IMR-90 (cell line): ENCODE measurements around the gene SNRPB2. TPM values are rescaled to one million over a fixed set of nuclear protein-coding genes. Genes with fewer than 3 reads are reported as not detected.

ENCODE experiments used
- ATAC-seq: fragments of 200-7000 bp; cut with Tn5 transposase; 2 replicates; pipeline ENCODE4 v1.9.1; 2020; ENCODE audit warnings: low read depth, mild to moderate bottlenecking, moderate library complexity
- BruUV-seq: library from RNA; stranded (reverse); fragments of 400-500 nt; replicated peaks from 2 replicates; lab custom pipeline; 2021; lab: Mats Ljungman, UMichigan
- CTCF ChIA-PET: fragments of 300-600 bp; formaldehyde crosslinking; extraction: SDS; loops from one replicate; lab custom pipeline; 2021; ENCODE audit warnings: antibody characterized with exemption; lab: Yijun Ruan, JAX
- POLR2A ChIA-PET: fragments of 300-600 bp; sonication (Branson Sonifier 250); formaldehyde crosslinking; loops from one replicate; lab custom pipeline; 2022; ENCODE audit warnings: antibody characterized with exemption; ENCODE audit not compliant: unreplicated experiment; lab: Charles Lee
- DNase-seq: peaks from one replicate; pipeline ENCODE4 v3.0.0; 2013
- H2AFZ ChIP-seq: replicated peaks from 2 replicates; pipeline ENCODE3; 2013; ENCODE audit warnings: low read length, mild to moderate bottlenecking; ENCODE audit not compliant: poor library complexity
- H2AK5ac ChIP-seq: 2 replicates; pipeline ENCODE4 v1.6.1; 2013; ENCODE audit warnings: low read depth, low read length, inconsistent platforms
- H2AK9ac ChIP-seq: replicated peaks from 2 replicates; pipeline ENCODE3; 2013; ENCODE audit warnings: mild to moderate bottlenecking, low read depth, low read length, moderate library complexity; ENCODE audit not compliant: poor library complexity
- H2BK120ac ChIP-seq: 2 replicates; pipeline ENCODE4 v1.6.1; 2013; ENCODE audit warnings: low read depth, low read length, inconsistent platforms
- H2BK15ac ChIP-seq: 3 replicates; pipeline ENCODE4 v1.6.1; 2013; ENCODE audit warnings: low read depth, low read length, inconsistent platforms
- H2BK20ac ChIP-seq: 2 replicates; pipeline ENCODE4 v1.6.1; 2013; ENCODE audit warnings: low read depth, mild to moderate bottlenecking, inconsistent platforms, low read length, moderate library complexity
- H2BK5ac ChIP-seq: 2 replicates; pipeline ENCODE4 v1.6.1; 2013; ENCODE audit warnings: mild to moderate bottlenecking, low read depth, low read length, inconsistent platforms; ENCODE audit not compliant: poor library complexity, severe bottlenecking
- H3K14ac ChIP-seq: replicated peaks from 2 replicates; pipeline ENCODE4 v1.6.1; 2013; ENCODE audit warnings: low read depth, low read length, inconsistent platforms
- H3K18ac ChIP-seq: 2 replicates; pipeline ENCODE4 v1.6.1; 2013; ENCODE audit warnings: low read depth, low read length, control low read depth
- H3K23ac ChIP-seq: 2 replicates; pipeline ENCODE4 v1.6.1; 2013; ENCODE audit warnings: low read depth, low read length, inconsistent platforms
- H3K27ac ChIP-seq: 2 replicates; pipeline ENCODE4 v1.5.1; 2013; ENCODE audit warnings: mild to moderate bottlenecking, control low read depth, low read length; ENCODE audit not compliant: insufficient read depth
- H3K27me3 ChIP-seq: 2 replicates; pipeline ENCODE4 v1.6.1; 2013; ENCODE audit warnings: low read length; ENCODE audit not compliant: control insufficient read depth, insufficient read depth
- H3K36me3 ChIP-seq: 2 replicates; pipeline ENCODE4 v1.6.1; 2013; ENCODE audit warnings: low read length, mixed read lengths; ENCODE audit not compliant: control insufficient read depth, insufficient read depth
- H3K4ac ChIP-seq: 2 replicates; pipeline ENCODE4 v1.6.1; 2013; ENCODE audit warnings: low read depth, low read length, inconsistent platforms
- H3K4me1 ChIP-seq: 2 replicates; pipeline ENCODE4 v1.6.1; 2013; ENCODE audit warnings: low read length, mixed read lengths; ENCODE audit not compliant: control insufficient read depth, insufficient read depth
- H3K4me2 ChIP-seq: 2 replicates; pipeline ENCODE4 v1.6.1; 2013; ENCODE audit warnings: low read depth, mild to moderate bottlenecking, control low read depth, low read length, moderate library complexity
- H3K4me3 ChIP-seq: 2 replicates; pipeline ENCODE4 v1.5.1; 2013; ENCODE audit warnings: low read depth, mild to moderate bottlenecking, control low read depth, low read length, moderate library complexity; ENCODE audit not compliant: insufficient read depth
- H3K56ac ChIP-seq: 2 replicates; pipeline ENCODE4 v1.6.1; 2013; ENCODE audit warnings: low read length, inconsistent platforms; ENCODE audit not compliant: insufficient read depth; ENCODE audit errors: extremely low read depth
- H3K79me1 ChIP-seq, 2 experiments: 2 replicates each; pipeline ENCODE4 v1.6.1; 2013; ENCODE audit warnings: low read length in 2 of 2, inconsistent platforms in 1 of 2, low read depth in 1 of 2
- H3K9ac ChIP-seq: 2 replicates; pipeline ENCODE4 v1.6.1; 2013; ENCODE audit warnings: low read depth, low read length, control low read depth
- H3K9me1 ChIP-seq: 2 replicates; pipeline ENCODE4 v1.6.1; 2013; ENCODE audit warnings: low read length, inconsistent platforms; ENCODE audit not compliant: insufficient read depth
- H3K9me3 ChIP-seq: 2 replicates; pipeline ENCODE4 v1.6.1; 2013; ENCODE audit warnings: low read length; ENCODE audit not compliant: control insufficient read depth, insufficient read depth
- H4K20me1 ChIP-seq: 2 replicates; pipeline ENCODE4 v1.6.1; 2013; ENCODE audit warnings: low read length, inconsistent platforms; ENCODE audit not compliant: insufficient read depth
- H4K5ac ChIP-seq: 2 replicates; pipeline ENCODE4 v1.6.1; 2013; ENCODE audit warnings: mild to moderate bottlenecking, low read depth, low read length, control low read depth
- H4K8ac ChIP-seq, 2 experiments: 2 replicates each; pipeline ENCODE4 v1.6.1; 2013; ENCODE audit warnings: low read depth in 2 of 2, low read length in 2 of 2, control low read depth in 1 of 2, inconsistent platforms in 1 of 2
- H4K91ac ChIP-seq: 2 replicates; pipeline ENCODE4 v1.6.1; 2013; ENCODE audit warnings: low read depth, low read length, inconsistent platforms; ENCODE audit not compliant: insufficient read depth
- SMC3 ChIP-seq: fragments of 150-350 bp; IDR thresholded peaks from 2 replicates; pipeline ENCODE4 v1.6.1; 2016; ENCODE audit warnings: low read depth, mild to moderate bottlenecking, antibody characterized with exemption, low read length, moderate library complexity
- WGBS, 2 experiments: methylation state at CpG; one replicate each; pipeline versions ENCODE4 v1.1.5 to v1.1.7; 2013; ENCODE audit warnings: missing lambda C conversion rate in 2 of 2; ENCODE audit not compliant: insufficient read length in 1 of 2; ENCODE audit errors: extremely low coverage in 2 of 2; 5-methylcytosine and 5-hydroxymethylcytosine counted together
- dilution Hi-C: fragments of 300-500 bp; cut with HindIII; formaldehyde crosslinking; loops from one replicate; pipeline ENCODE4 v1.14.3; 2018; ENCODE audit warnings: low sequenced_read_pairs; ENCODE audit not compliant: unreplicated experiment
- in situ Hi-C: fragments of 300-500 bp; cut with MboI; formaldehyde crosslinking; loops from 3 replicates; pipeline ENCODE4 v1.14.3; 2019; ENCODE audit warnings: low sequenced_read_pairs, inconsistent platforms, mixed read lengths
- intact Hi-C: fragments of 100-400 bp; cut with micrococcal nuclease; formaldehyde crosslinking; loops from 2 replicates; pipeline ENCODE4 v1.10.0; 2022
- polyA plus RNA-seq, 3 experiments: library from polyadenylated mRNA; depleted of rRNA; stranded (reverse); fragments of >200 nt; gene quantifications; 2 replicates each; pipeline ENCODE4 v1.2.3, GENCODE V29; 2012; ENCODE audit warnings: low replicate concordance in 1 of 3
- total RNA-seq: library from RNA; depleted of rRNA; stranded (reverse); fragments of >200 nt; gene quantifications from 2 replicates; pipeline ENCODE4 v1.2.3, GENCODE V29; 2012
- TF ChIP-seq, protein P1 (sequence below): conservative IDR thresholded peaks from 2 replicates; pipeline ENCODE4 v1.5.1; 2012; ENCODE audit warnings: mild to moderate bottlenecking, low read depth, low read length, improper control_type of control experiment

The SNRPB2 gene
- total and polyA plus RNA-seq, 2 of the 4 experiments (the other 2 are of a cell fraction), result 27.1 to 65.6 TPM

DNA sequence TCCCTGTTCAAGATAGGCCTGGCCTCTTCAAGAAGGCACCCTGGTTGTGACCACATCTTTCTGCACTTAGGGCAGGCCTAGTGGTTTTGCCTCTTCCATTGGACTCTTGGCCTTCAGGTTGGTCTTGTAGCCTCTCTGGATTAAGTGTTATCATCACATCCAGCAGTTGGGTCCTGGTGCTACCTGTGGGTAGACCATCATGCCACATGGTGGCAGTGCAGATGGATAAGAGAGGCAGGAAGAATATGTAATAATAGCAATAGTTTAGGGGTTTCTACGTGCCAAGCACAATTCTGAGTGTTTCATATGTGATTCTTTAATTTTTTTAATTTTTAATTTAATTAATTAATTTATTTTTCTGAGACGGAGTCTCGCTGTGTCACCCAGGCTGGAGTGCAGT lies 28.5 kb upstream of the SNRPB2 start:
- H3K4me1 ChIP-seq, result no peaks in the 10 kb centered on the region
- TF ChIP-seq, protein P1, sequence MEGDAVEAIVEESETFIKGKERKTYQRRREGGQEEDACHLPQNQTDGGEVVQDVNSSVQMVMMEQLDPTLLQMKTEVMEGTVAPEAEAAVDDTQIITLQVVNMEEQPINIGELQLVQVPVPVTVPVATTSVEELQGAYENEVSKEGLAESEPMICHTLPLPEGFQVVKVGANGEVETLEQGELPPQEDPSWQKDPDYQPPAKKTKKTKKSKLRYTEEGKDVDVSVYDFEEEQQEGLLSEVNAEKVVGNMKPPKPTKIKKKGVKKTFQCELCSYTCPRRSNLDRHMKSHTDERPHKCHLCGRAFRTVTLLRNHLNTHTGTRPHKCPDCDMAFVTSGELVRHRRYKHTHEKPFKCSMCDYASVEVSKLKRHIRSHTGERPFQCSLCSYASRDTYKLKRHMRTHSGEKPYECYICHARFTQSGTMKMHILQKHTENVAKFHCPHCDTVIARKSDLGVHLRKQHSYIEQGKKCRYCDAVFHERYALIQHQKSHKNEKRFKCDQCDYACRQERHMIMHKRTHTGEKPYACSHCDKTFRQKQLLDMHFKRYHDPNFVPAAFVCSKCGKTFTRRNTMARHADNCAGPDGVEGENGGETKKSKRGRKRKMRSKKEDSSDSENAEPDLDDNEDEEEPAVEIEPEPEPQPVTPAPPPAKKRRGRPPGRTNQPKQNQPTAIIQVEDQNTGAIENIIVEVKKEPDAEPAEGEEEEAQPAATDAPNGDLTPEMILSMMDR, result peak; percentile 10; the same call in 1 of the 2 replicates
- no peak for TF ChIP-seq SMC3
- no peak overlapping the region for H3K23ac ChIP-seq
- DNase-seq (no peak), ATAC-seq (no peak)
- no peak overlapping the region for H3K18ac ChIP-seq
- no peak overlapping the region for H4K5ac ChIP-seq
- intact Hi-C loops (no loop called here), in situ Hi-C loops (no loop called here), dilution Hi-C loops (no loop called here)
- no peak overlapping the region for H2BK20ac ChIP-seq
- CTCF ChIA-PET, result no interaction called here
- H3K79me1 ChIP-seq, result no peaks in the 10 kb centered on the region
- BruUV-seq, result no TSS peak
- no peak overlapping the region for H2AK5ac ChIP-seq
- no peaks in the 10 kb centered on the region for H3K27me3 ChIP-seq
- H3K36me3 ChIP-seq, result no peaks in the 10 kb centered on the region
- no peak overlapping the region for H2BK120ac ChIP-seq
- no peak overlapping the region for H3K4ac ChIP-seq
- no peak overlapping the region for H2BK5ac ChIP-seq
- no peaks in the 10 kb centered on the region for H4K20me1 ChIP-seq
- no peaks in the 10 kb centered on the region for H3K9me1 ChIP-seq
- H3K56ac ChIP-seq, result no peak overlapping the region
- no CpG with 5 or more reads among the region's 3 CpGs for WGBS, 2 experiments
- POLR2A ChIA-PET, result no interaction called here
- no peak overlapping the region for H4K91ac ChIP-seq
- no peak overlapping the region for H2AK9ac ChIP-seq
- no peaks in the 10 kb centered on the region for H3K9me3 ChIP-seq
- H3K4me2 ChIP-seq, result no peak overlapping the region
- no peak overlapping the region for H4K8ac ChIP-seq
- H2AFZ ChIP-seq, result peak overlapping the region; percentile 41
- H2BK15ac ChIP-seq, result no peak overlapping the region
- H3K27ac ChIP-seq, result no peak overlapping the region
- no peak overlapping the region for H3K4me3 ChIP-seq
- no peak overlapping the region for H3K9ac ChIP-seq
- H3K14ac ChIP-seq, result no peak overlapping the region
